ENCODE measurements around the gene CD7. TPM values are rescaled to one million over a fixed set of nuclear protein-coding genes. Genes with fewer than 3 reads are reported as not detected.

Gene CD7
- total and polyA plus RNA-seq, 9 of the 15 experiments (the other 6 are each of a cell fraction or from before 2014, with no cell fraction given), result 0.21 to 0.35 TPM; not detected in 7

DNA sequence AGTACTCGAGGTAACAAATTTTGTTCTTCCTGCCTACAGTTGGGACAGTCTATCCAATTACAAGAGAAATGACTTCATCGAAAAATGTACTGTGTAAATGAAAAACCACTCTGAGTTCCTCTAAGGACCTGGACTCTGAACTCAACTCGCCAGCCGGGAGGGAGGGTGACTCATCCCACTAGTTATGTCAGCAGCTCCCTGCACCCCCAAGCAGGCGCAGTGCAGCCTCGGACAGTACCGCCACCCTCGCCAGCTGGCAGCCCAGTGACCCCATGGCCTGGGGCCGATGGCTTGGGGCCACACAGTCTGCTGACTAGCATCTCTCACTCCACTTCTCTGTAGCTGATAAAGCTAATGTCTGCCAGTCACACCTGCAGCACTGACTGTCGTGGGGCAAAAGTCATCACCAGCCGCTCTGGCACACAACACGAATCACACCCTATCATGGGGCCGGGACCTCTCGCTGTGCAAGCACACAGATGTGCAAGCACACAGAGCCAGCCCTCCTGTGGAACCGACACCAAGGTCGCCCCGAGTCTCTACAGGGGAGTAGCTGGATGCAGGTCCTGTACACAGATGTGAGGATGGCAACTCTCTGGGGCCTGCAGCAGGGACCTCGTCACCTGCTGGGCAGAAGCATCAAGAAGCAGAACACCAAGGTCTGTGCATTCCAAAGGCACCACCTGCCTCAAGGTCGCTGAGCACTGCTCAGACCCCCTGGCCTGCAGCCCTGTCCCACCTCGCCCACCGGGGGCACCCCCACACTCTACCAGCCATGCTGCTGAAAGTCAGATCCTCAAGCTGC, 49.6 kb downstream of the CD7 start (continued):
- TF ChIP-seq SIRT6 (IDR thresholded peaks at IDR 0.05; ENCODE audit: low read depth, low read length) (no peak), KAT8 (IDR thresholded peaks at IDR 0.05; ENCODE audit: low read depth) (no peak), SMC3 (conservative IDR thresholded peaks at IDR 0.05; ENCODE audit: insufficient read depth, low read depth, low read length) (no peak), SMARCC2 (IDR thresholded peaks at IDR 0.05; ENCODE audit: low read depth) (0 out of 2 replicates have a peak, but pooled peaks have one; percentile 26), KLF13 (tag; IDR thresholded peaks at IDR 0.05; ENCODE audit: borderline replicate concordance, low read depth) (no peak), CEBPB (tag; IDR thresholded peaks at IDR 0.05) (no peak), ARNT (IDR thresholded peaks at IDR 0.05) (no peak), SMARCA5 (IDR thresholded peaks at IDR 0.05) (no peak), ASH1L (IDR thresholded peaks at IDR 0.05; ENCODE audit: borderline replicate concordance, low read depth, partially characterized antibody) (no peak), JUND (IDR thresholded peaks at IDR 0.05; ENCODE audit: borderline replicate concordance, low read depth, low read length) (peak; percentile 98), JUND (tag; IDR thresholded peaks at IDR 0.05; ENCODE audit: borderline replicate concordance, low read depth, low read length) (peak; percentile 97), NR3C1 (CRISPR knock-in tag; IDR thresholded peaks at IDR 0.05) (no peak), CTBP1 (IDR thresholded peaks at IDR 0.05; ENCODE audit: borderline replicate concordance) (peak; percentile 31; the same call in 1 of the 2 replicates), POLR2G (IDR thresholded peaks at IDR 0.05; ENCODE audit: low read depth, low read length) (peak; percentile 67), HNRNPL (IDR thresholded peaks at IDR 0.05; ENCODE audit: low read depth, low read length) (no peak)
- TF ChIP-seq, protein P1, sequence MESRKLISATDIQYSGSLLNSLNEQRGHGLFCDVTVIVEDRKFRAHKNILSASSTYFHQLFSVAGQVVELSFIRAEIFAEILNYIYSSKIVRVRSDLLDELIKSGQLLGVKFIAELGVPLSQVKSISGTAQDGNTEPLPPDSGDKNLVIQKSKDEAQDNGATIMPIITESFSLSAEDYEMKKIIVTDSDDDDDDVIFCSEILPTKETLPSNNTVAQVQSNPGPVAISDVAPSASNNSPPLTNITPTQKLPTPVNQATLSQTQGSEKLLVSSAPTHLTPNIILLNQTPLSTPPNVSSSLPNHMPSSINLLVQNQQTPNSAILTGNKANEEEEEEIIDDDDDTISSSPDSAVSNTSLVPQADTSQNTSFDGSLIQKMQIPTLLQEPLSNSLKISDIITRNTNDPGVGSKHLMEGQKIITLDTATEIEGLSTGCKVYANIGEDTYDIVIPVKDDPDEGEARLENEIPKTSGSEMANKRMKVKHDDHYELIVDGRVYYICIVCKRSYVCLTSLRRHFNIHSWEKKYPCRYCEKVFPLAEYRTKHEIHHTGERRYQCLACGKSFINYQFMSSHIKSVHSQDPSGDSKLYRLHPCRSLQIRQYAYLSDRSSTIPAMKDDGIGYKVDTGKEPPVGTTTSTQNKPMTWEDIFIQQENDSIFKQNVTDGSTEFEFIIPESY (CRISPR knock-in tag; IDR thresholded peaks at IDR 0.05), result 0 out of 2 replicates have a peak, but pooled peaks have one; percentile 15
- TF ChIP-seq, protein P2, sequence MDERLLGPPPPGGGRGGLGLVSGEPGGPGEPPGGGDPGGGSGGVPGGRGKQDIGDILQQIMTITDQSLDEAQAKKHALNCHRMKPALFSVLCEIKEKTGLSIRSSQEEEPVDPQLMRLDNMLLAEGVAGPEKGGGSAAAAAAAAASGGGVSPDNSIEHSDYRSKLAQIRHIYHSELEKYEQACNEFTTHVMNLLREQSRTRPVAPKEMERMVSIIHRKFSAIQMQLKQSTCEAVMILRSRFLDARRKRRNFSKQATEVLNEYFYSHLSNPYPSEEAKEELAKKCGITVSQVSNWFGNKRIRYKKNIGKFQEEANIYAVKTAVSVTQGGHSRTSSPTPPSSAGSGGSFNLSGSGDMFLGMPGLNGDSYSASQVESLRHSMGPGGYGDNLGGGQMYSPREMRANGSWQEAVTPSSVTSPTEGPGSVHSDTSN (CRISPR knock-in tag; IDR thresholded peaks at IDR 0.05; ENCODE audit: low read depth), result no peak
- TF ChIP-seq, protein P2 (tag; conservative IDR thresholded peaks at IDR 0.05; ENCODE audit: low read depth), result no peak; the same call in 1 of the 2 replicates
- TF ChIP-seq, protein P3, sequence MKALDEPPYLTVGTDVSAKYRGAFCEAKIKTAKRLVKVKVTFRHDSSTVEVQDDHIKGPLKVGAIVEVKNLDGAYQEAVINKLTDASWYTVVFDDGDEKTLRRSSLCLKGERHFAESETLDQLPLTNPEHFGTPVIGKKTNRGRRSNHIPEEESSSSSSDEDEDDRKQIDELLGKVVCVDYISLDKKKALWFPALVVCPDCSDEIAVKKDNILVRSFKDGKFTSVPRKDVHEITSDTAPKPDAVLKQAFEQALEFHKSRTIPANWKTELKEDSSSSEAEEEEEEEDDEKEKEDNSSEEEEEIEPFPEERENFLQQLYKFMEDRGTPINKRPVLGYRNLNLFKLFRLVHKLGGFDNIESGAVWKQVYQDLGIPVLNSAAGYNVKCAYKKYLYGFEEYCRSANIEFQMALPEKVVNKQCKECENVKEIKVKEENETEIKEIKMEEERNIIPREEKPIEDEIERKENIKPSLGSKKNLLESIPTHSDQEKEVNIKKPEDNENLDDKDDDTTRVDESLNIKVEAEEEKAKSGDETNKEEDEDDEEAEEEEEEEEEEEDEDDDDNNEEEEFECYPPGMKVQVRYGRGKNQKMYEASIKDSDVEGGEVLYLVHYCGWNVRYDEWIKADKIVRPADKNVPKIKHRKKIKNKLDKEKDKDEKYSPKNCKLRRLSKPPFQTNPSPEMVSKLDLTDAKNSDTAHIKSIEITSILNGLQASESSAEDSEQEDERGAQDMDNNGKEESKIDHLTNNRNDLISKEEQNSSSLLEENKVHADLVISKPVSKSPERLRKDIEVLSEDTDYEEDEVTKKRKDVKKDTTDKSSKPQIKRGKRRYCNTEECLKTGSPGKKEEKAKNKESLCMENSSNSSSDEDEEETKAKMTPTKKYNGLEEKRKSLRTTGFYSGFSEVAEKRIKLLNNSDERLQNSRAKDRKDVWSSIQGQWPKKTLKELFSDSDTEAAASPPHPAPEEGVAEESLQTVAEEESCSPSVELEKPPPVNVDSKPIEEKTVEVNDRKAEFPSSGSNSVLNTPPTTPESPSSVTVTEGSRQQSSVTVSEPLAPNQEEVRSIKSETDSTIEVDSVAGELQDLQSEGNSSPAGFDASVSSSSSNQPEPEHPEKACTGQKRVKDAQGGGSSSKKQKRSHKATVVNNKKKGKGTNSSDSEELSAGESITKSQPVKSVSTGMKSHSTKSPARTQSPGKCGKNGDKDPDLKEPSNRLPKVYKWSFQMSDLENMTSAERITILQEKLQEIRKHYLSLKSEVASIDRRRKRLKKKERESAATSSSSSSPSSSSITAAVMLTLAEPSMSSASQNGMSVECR (CRISPR knock-in tag; IDR thresholded peaks at IDR 0.05), result peak; percentile 71

Data from K562 (cell line).